Activated gamma-delta T cell treated with Interleukin-2 at 50 U/mL for 16 hours (primary cell): ENCODE data around the gene PRDM2.

ENCODE experiments used
- DNase-seq: peaks from one replicate; pipeline ENCODE4 v3.0.0-alpha.2; 2020

Gene PRDM2

DNA sequence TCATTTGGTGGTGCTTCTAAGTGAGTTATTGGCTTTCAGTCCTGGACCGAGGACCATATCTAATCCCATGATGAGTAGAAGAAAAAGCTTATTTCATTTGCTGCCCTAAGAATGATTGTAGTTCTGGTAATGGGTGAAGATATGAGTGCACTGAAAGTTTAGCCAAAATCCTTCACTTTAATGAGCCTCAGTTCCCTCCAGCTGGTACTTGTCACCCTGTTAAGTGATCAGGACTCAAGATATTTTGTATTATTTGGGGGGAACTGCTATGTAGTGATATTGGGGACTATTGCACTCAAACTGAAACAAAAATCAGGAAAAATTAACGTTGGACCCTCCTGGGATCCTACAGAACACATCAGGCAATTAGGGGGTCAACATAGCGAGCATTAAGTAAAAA is 165.9 kb downstream of the PRDM2 start:
- DNase-seq = no peak

DNA sequence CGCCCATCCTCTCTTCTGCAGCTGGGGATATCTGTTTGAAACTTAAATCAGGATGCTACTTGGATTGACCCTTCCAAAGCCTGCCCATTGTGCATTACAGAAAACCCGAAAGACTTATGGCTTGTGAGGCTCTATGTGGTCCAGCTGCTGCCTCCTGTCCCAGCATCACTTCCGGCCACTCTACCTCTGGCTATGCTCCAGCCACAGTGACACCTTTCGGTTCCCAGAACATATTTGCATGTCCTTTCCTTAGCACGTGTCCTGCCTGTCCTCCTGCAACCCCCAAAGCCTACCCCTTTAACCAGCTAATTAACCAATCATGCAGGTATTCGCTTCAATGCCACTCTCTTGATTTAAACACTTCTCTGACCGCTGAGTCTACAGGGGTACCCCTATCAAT is 167.6 kb downstream of the PRDM2 start:
- DNase-seq = no peak

DNA sequence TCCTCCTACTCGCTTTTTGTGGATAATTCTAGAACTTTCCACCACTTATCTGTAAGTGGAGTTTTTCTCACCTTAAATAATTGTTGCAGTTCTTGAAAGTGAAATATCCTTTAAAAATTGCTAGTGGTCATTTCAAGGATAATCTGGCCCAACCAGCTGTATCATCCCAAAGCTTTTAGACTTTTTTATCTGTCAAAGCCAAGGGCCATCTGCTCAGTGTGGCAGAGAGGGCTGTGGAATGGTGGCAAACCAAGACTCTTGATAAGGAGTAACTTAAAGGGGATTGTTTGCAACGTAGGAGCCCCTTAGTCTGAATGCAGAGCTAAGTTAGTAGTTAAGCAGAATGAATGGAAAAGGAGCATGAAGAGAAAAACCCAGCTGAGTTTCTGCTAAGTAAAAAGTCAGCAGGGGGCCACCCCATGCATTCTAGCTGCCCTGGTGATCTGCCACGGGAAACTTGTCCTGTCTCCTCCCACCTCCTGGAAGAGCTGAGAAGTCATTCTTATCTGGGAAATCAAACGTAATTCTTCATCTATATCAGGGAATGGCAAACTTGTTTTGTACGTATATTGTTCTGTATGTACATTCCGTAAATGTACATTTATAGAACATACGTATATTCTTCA is 169.3 kb downstream of the PRDM2 start:
- no peak for DNase-seq

DNA sequence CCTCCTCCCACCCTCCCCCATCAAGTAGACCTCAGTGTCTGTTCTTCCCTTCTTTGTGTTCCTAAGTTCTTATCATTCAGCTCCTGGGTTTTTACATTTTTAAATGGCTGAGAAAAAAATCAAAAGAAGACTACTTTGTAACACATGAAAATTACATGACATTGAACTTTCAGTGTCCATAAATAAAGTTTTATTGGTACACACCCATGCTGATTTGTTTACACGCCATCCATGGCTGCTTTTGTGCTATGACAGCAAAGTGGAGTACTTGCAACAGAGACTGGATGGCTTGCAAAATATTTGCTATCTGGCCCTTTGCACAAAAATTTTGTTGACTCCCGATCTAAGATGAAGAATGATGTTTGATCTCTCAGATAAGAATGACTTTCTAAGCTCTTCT is 171.4 kb downstream of the PRDM2 start:
- no peak for DNase-seq

DNA sequence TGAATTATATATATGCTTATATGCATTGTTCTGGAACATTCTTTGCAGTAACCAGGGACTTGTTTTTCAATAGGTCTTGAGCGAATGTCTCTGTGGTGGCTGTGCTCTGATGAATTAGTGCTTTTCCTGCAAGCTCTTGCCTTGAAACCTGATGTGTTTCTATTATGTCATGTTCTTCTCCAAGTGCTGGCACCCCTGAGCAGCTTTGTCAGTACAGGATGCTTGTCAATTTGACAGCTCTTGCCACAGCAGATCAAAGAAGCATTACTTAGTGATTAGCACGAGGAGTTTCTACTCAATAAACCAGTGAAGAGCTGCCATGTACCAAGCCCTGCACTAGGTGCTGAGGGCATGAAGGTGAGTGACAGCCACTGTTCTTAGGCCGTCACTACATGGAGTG is 171.9 kb downstream of the PRDM2 start:
- no peak for DNase-seq

DNA sequence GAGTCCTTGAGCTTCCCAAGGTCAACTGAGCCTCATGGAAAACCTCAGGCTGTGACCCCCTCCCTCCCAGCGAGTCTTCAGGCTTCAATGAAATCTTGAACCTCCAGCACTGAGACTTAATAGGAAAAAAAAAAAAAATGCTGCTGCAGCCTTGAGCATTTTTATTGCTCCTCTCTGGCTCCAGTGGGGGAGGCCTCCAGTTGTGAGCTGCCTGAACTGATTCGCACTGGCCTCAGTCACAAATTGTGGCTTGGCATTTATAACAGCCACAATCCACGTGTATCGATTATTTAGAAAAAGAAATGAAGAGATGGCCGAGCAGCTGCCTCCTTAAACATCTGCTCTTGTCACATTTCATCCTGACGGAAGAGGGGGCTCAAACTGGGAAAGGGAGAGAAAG is 173.0 kb downstream of the PRDM2 start:
- DNase-seq = no peak
